GM12874 (cell line): ENCODE measurements around the gene TAS1R3.

Source experiments
- CTCF ChIP-seq: IDR thresholded peaks from 2 replicates; pipeline ENCODE4 v1.5.1; 2011; ENCODE audit warnings: low read depth, mild to moderate bottlenecking, control low read depth, low read length, moderate library complexity; ENCODE audit not compliant: insufficient read depth

TAS1R3 gene

GRCh38 chr1:1313500-1314236 is 17.4 kb upstream of the TAS1R3 start:
- TF ChIP-seq CTCF, result no peak

- no peak for TF ChIP-seq CTCF
Observed at GRCh38 chr1:1314237-1314586, 16.9 kb upstream of the TAS1R3 start.

GRCh38 chr1:1314678-1315335 is 16.3 kb upstream of the TAS1R3 start:
- no peak for TF ChIP-seq CTCF

GRCh38 chr1:1315435-1315954 is 15.6 kb upstream of the TAS1R3 start:
- no peak for TF ChIP-seq CTCF

- no peak for TF ChIP-seq CTCF
Observed at GRCh38 chr1:1317420-1317819, 13.7 kb upstream of the TAS1R3 start.

GRCh38 chr1:1318131-1318652 is 12.9 kb upstream of the TAS1R3 start:
- TF ChIP-seq CTCF, result no peak

- TF ChIP-seq CTCF, result no peak
Observed at GRCh38 chr1:1318777-1319645, 12.1 kb upstream of the TAS1R3 start.
